Adipocyte (in vitro differentiated cells): ENCODE data around the gene ANO4.

Source experiments
- DNase-seq: peaks from one replicate; pipeline ENCODE4 v3.0.0-alpha.2; 2015; ENCODE audit warnings: low read depth
- H3K27me3 ChIP-seq: replicated peaks from 2 replicates; pipeline ENCODE4 v1.7.0; 2013; ENCODE audit warnings: mild to moderate bottlenecking, low read length, moderate library complexity; ENCODE audit not compliant: control insufficient read depth, insufficient read depth
- H3K36me3 ChIP-seq: 2 replicates; pipeline ENCODE4 v1.7.0; 2013; ENCODE audit warnings: low read length, mild to moderate bottlenecking, moderate library complexity; ENCODE audit not compliant: control insufficient read depth, insufficient read depth, severe bottlenecking
- H3K4me1 ChIP-seq: 2 replicates; pipeline ENCODE4 v1.7.0; 2013; ENCODE audit warnings: mild to moderate bottlenecking, low read length, moderate library complexity; ENCODE audit not compliant: control insufficient read depth, insufficient read depth
- H3K4me3 ChIP-seq: 2 replicates; pipeline ENCODE4 v1.7.0; 2013; ENCODE audit warnings: mild to moderate bottlenecking, low read length, moderate library complexity
- H3K9ac ChIP-seq: 2 replicates; pipeline ENCODE4 v1.7.0; 2013; ENCODE audit warnings: mild to moderate bottlenecking, low read length, moderate library complexity
- H3K9me3 ChIP-seq: 2 replicates; pipeline ENCODE4 v1.7.0; 2013; ENCODE audit warnings: mild to moderate bottlenecking, low read length, moderate library complexity; ENCODE audit not compliant: control insufficient read depth

ANO4 gene

GRCh38 chr12:100871195-100871734, 76.7 kb downstream of the ANO4 start:
- Histone ChIP-seq H3K4me1 (peaks cover 5% of the 10 kb centered on the region), H3K36me3 (no peaks in the 10 kb centered on the region), H3K27me3 (peaks cover 27% of the 10 kb centered on the region), H3K9ac (no peak overlapping the region), H3K4me3 (no peak overlapping the region), H3K9me3 (peaks cover 9% of the 10 kb centered on the region)
- DNase-seq = no peak

DNA sequence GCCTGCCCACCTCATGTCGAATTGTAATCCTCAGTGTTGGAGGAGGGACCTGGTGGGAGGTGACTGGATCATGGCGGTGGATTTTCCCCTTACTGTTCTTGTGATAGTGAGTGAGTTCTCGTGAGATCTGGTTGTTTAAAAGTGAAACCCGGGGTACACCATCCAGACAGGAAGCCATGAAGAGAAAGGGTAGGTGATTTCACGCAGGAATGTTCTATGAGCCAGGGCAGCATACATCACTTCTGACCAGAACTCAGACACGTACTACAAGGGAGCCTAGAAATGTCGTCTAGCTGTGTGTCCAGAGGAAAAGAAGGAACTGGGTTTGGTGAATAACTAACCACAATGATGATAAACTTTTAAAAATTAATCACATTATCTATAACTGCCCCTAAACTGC, 80.6 kb downstream of the ANO4 start:
- Histone ChIP-seq H3K9me3 (peaks cover 9% of the 10 kb centered on the region), H3K4me1 (no peaks in the 10 kb centered on the region), H3K36me3 (no peaks in the 10 kb centered on the region), H3K27me3 (peaks cover 24% of the 10 kb centered on the region), H3K9ac (no peak overlapping the region), H3K4me3 (no peak overlapping the region)
- DNase-seq = no peak

- H3K27me3 ChIP-seq = peaks cover 24% of the 10 kb centered on the region
- no peaks in the 10 kb centered on the region for H3K36me3 ChIP-seq
- no peak overlapping the region for H3K9ac ChIP-seq
- DNase-seq = no peak
- H3K9me3 ChIP-seq = peaks cover 9% of the 10 kb centered on the region
- H3K4me3 ChIP-seq = no peak overlapping the region
- H3K4me1 ChIP-seq = no peaks in the 10 kb centered on the region
Measured at GRCh38 chr12:100875771-100876170, 81.2 kb downstream of the ANO4 start.

DNA sequence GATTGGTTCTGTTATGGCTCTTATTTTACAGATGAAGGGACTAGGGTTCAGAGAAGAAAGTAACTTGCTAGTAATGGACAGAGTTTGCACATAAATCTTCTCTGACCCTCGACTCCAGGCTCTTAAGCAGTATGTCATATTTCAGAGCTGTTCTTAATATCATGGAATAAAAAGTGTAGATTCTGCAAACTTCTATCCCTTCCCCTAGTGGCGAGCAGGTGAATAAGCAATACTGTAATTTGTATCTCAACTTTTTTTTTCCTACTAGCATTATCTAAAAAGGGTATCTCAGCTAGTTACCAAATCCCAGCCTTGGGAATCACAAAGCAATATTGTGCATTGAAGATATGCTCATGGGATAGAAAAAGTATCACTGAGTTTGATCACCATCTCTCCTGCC, 83.2 kb downstream of the ANO4 start:
- peaks cover 9% of the 10 kb centered on the region for H3K9me3 ChIP-seq
- no peaks in the 10 kb centered on the region for H3K36me3 ChIP-seq
- H3K4me3 ChIP-seq = no peak overlapping the region
- peaks cover 13% of the 10 kb centered on the region for H3K27me3 ChIP-seq
- H3K9ac ChIP-seq = no peak overlapping the region
- H3K4me1 ChIP-seq = no peaks in the 10 kb centered on the region
- peak; percentile 5 for DNase-seq

GRCh38 chr12:100895192-100895591, 100.6 kb downstream of the ANO4 start:
- Histone ChIP-seq H3K27me3 (peaks cover 10% of the 10 kb centered on the region), H3K9me3 (no peaks in the 10 kb centered on the region), H3K36me3 (no peaks in the 10 kb centered on the region), H3K4me3 (no peak overlapping the region), H3K9ac (no peak overlapping the region), H3K4me1 (no peaks in the 10 kb centered on the region)
- no peak for DNase-seq

- H3K9me3 ChIP-seq = no peaks in the 10 kb centered on the region
- peaks cover 10% of the 10 kb centered on the region for H3K27me3 ChIP-seq
- no peaks in the 10 kb centered on the region for H3K4me1 ChIP-seq
- no peak overlapping the region for H3K9ac ChIP-seq
- H3K4me3 ChIP-seq = no peak overlapping the region
- H3K36me3 ChIP-seq = no peaks in the 10 kb centered on the region
- DNase-seq = no peak
Measured at GRCh38 chr12:100896192-100896591, 101.6 kb downstream of the ANO4 start.

DNA sequence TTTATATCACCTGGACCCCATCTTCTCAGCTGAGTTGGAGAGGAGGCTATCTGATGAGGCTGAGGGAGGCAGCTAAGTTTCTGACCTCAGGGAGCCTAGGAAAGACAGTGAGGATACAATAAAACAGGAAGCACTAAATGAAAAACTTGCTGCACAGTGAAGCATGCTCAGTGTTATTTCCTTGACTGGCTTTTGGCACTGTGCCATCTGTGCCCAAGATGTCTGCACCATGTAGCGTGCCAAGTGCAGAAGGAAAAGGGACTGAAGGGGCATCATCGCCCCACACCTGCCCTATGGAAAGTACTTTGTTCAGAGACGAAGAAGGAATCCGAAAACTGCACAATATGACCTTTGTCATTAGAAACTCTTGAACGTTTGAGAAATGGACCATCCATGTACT, 102.7 kb downstream of the ANO4 start:
- peaks cover 10% of the 10 kb centered on the region for H3K27me3 ChIP-seq
- no peak for DNase-seq
- H3K4me1 ChIP-seq = no peaks in the 10 kb centered on the region
- H3K9ac ChIP-seq = no peak overlapping the region
- H3K9me3 ChIP-seq = no peaks in the 10 kb centered on the region
- no peaks in the 10 kb centered on the region for H3K36me3 ChIP-seq
- H3K4me3 ChIP-seq = no peak overlapping the region

DNA sequence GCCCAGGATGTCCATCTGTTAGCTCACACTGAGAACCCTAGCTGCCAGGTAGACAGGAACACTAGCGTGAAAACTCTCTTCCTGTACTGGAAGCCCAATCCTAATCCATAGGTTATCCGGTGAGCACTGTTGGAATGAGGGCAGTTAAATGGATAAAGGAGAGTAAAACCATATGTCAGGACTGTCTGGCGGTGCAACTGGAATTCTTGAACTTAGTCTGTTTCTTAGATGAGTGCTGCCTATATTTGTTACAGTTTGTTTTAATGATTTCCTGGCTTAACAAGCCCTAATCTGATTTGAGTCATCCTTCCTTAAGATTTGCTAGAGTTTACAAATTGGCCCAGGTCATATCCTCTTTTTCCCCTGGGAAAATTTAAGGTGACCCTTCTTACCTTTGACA, 104.7 kb downstream of the ANO4 start:
- no peak overlapping the region for H3K4me3 ChIP-seq
- no peaks in the 10 kb centered on the region for H3K36me3 ChIP-seq
- no peak for DNase-seq
- no peak overlapping the region for H3K9ac ChIP-seq
- H3K9me3 ChIP-seq = no peaks in the 10 kb centered on the region
- H3K27me3 ChIP-seq = no peaks in the 10 kb centered on the region
- H3K4me1 ChIP-seq = peaks cover 1% of the 10 kb centered on the region

- Histone ChIP-seq H3K9ac (no peak overlapping the region), H3K36me3 (no peaks in the 10 kb centered on the region), H3K27me3 (no peaks in the 10 kb centered on the region), H3K9me3 (no peaks in the 10 kb centered on the region), H3K4me1 (peaks cover 3% of the 10 kb centered on the region), H3K4me3 (no peak overlapping the region)
- DNase-seq = no peak
Measured at GRCh38 chr12:100900808-100901207, 106.2 kb downstream of the ANO4 start.

GRCh38 chr12:100901266-100901665, 106.7 kb downstream of the ANO4 start:
- Histone ChIP-seq H3K4me3 (no peak overlapping the region), H3K4me1 (peaks cover 3% of the 10 kb centered on the region), H3K36me3 (no peaks in the 10 kb centered on the region), H3K9ac (no peak overlapping the region), H3K27me3 (no peaks in the 10 kb centered on the region), H3K9me3 (no peaks in the 10 kb centered on the region)
- no peak for DNase-seq

GRCh38 chr12:100904270-100904669, 109.7 kb downstream of the ANO4 start:
- Histone ChIP-seq H3K9me3 (no peaks in the 10 kb centered on the region), H3K36me3 (no peaks in the 10 kb centered on the region), H3K4me1 (peaks cover 13% of the 10 kb centered on the region), H3K27me3 (no peaks in the 10 kb centered on the region), H3K9ac (no peak overlapping the region), H3K4me3 (no peak overlapping the region)
- no peak for DNase-seq

GRCh38 chr12:100908501-100908900, 113.9 kb downstream of the ANO4 start:
- Histone ChIP-seq H3K27me3 (no peaks in the 10 kb centered on the region), H3K4me1 (peaks cover 18% of the 10 kb centered on the region), H3K9me3 (no peaks in the 10 kb centered on the region), H3K36me3 (no peaks in the 10 kb centered on the region), H3K9ac (no peak overlapping the region), H3K4me3 (no peak overlapping the region)
- DNase-seq = peak; percentile 43
